Measurements from ENCODE around the gene PUDP.

GRCh38 chrX:7074908-7075204 is 73.1 kb downstream of the PUDP start:
- TF ChIP-seq CTCF (IDR thresholded peaks at IDR 0.05), result no peak
- TF ChIP-seq POLR2A (IDR thresholded peaks at IDR 0.05), result no peak
